Panc1 (cell line): Measurements from ENCODE around the gene FKBP9. TPM values are rescaled to one million over a fixed set of nuclear protein-coding genes. Genes with fewer than 3 reads are reported as not detected.
A peak's percentile ranks its signal among the peaks of the same experiment; 100 is the strongest.

Source experiments
- ATAC-seq: fragments of 200-7000 bp; cut with Tn5 transposase; 2 replicates; pipeline ENCODE4 v1.9.1; 2020; ENCODE audit warnings: mild to moderate bottlenecking, moderate library complexity
- BruUV-seq: library from RNA; stranded (reverse); fragments of 400-500 nt; replicated peaks from 2 replicates; lab custom pipeline; 2021; lab: Mats Ljungman, UMichigan
- CTCF ChIA-PET: fragments of 300-600 bp; sonication (Branson Sonifier 250); formaldehyde crosslinking; loops from one replicate; lab custom pipeline; 2022; ENCODE audit warnings: antibody characterized with exemption; lab: Charles Lee
- POLR2A ChIA-PET: fragments of 300-600 bp; sonication (Branson Sonifier 250); formaldehyde crosslinking; loops from one replicate; lab custom pipeline; 2022; ENCODE audit warnings: antibody characterized with exemption; lab: Charles Lee
- DNase-seq: peaks from one replicate; pipeline ENCODE4 v3.0.0-alpha.2; 2010; ENCODE audit warnings: low read depth, low spot score
- H3K27ac ChIP-seq: 2 replicates; pipeline ENCODE4 v1.5.1; 2011; ENCODE audit warnings: mild to moderate bottlenecking, low read length, inconsistent platforms
- H3K27me3 ChIP-seq: fragments of 200-500 bp; sonication (Bioruptor generic); 2 replicates; pipeline ENCODE4 v1.6.0; 2014; ENCODE audit warnings: low read length, inconsistent platforms; ENCODE audit not compliant: control insufficient read depth, insufficient read depth
- H3K36me3 ChIP-seq: fragments of 200-500 bp; sonication (Bioruptor generic); 2 replicates; pipeline ENCODE4 v1.5.1; 2014; ENCODE audit warnings: inconsistent platforms, mild to moderate bottlenecking, low read length, moderate library complexity; ENCODE audit not compliant: control insufficient read depth, insufficient read depth
- H3K4me1 ChIP-seq: 2 replicates; pipeline ENCODE4 v1.5.1; 2011; ENCODE audit warnings: inconsistent platforms, mild to moderate bottlenecking, low read length, moderate library complexity; ENCODE audit not compliant: control insufficient read depth, insufficient read depth
- H3K4me3 ChIP-seq, 2 experiments: 2 replicates each; pipeline ENCODE4 v1.5.1; 2011 to 2012; ENCODE audit warnings: low read depth in 2 of 2, low read length in 2 of 2, mild to moderate bottlenecking in 2 of 2, inconsistent platforms in 1 of 2, moderate library complexity in 1 of 2
- H3K9me3 ChIP-seq: fragments of 200-500 bp; sonication (Bioruptor generic); 2 replicates; pipeline ENCODE4 v1.5.1; 2014; ENCODE audit warnings: low read depth, mild to moderate bottlenecking, inconsistent platforms, low read length, moderate library complexity; ENCODE audit not compliant: control insufficient read depth, insufficient read depth
- POLR2AphosphoS5 ChIP-seq: IDR thresholded peaks from 2 replicates; pipeline ENCODE4 v1.6.1; 2012; ENCODE audit warnings: mild to moderate bottlenecking, low read depth, low read length, moderate library complexity
- REST ChIP-seq, 2 experiments: IDR thresholded peaks; 2 replicates each; pipeline ENCODE4 v1.6.1; 2011 to 2012; ENCODE audit warnings: low read depth in 2 of 2, control low read depth in 1 of 2, low read length in 1 of 2, mild to moderate bottlenecking in 1 of 2, moderate library complexity in 1 of 2; ENCODE audit not compliant: insufficient read depth in 1 of 2
- SIN3A ChIP-seq: IDR thresholded peaks from 2 replicates; pipeline ENCODE4 v1.6.1; 2012; ENCODE audit warnings: low read depth, mild to moderate bottlenecking, low read length, moderate library complexity, borderline replicate concordance; ENCODE audit not compliant: insufficient read depth
- TCF7L2 ChIP-seq: IDR thresholded peaks from 2 replicates; pipeline ENCODE4 v1.6.1; 2011; ENCODE audit warnings: mild to moderate bottlenecking, low read depth, low read length, inconsistent platforms
- in situ Hi-C: cut with HindIII; loops from 2 replicates; pipeline ENCODE4 v1.10.0; 2016; ENCODE audit warnings: low sequenced_read_pairs, low pct_unique_long_range_greater_than_20kb
- intact Hi-C: fragments of 100-400 bp; cut with micrococcal nuclease; formaldehyde crosslinking; loops from one replicate; pipeline ENCODE4 v1.10.0; 2022; ENCODE audit not compliant: unreplicated experiment
- total RNA-seq: library from RNA; stranded (reverse); gene quantifications from one replicate; pipeline ENCODE4 v1.2.1, GENCODE V29; 2021; ENCODE audit not compliant: unreplicated experiment
- TF ChIP-seq, protein P1 (sequence below): fragments of 450-650 bp; IDR thresholded peaks from 2 replicates; pipeline ENCODE4 v1.5.1; 2017; ENCODE audit warnings: mild to moderate bottlenecking

FKBP9 gene
- total RNA-seq, 1 experiment from 2014 or later = 183 TPM

- ChIA-PET POLR2A (interaction anchor here (0.6 kb wide), 2 partner anchors 14 to 15 kb away, joined by 3 read pairs; no protein-coding TSS in a partner anchor), CTCF (interaction anchor here (0.6 to 0.7 kb wide), 3 partner anchors 18 to 166 kb away, joined by 3 to 5 read pairs (median 3); no protein-coding TSS in a partner anchor)
- no peaks in the 10 kb centered on the region for H3K27me3 ChIP-seq
- intact Hi-C loops = loop anchor here (5.0 kb wide), 2 partner anchors 164 to 176 kb away; partner anchors contain the start of gene RP9
- no peak for TF ChIP-seq SIN3A
- peak; percentile 96 for TF ChIP-seq TCF7L2
- H3K4me3 ChIP-seq = peak overlapping the region; percentile 77 to 90
- peak; percentile 46 for DNase-seq
- H3K27ac ChIP-seq = peak overlapping the region; percentile 67
- H3K9me3 ChIP-seq = peaks cover 11% of the 10 kb centered on the region; the same call in 1 of the 2 replicates
- in situ Hi-C loops = no loop called here
- H3K4me1 ChIP-seq = peaks cover 5% of the 10 kb centered on the region
- H3K36me3 ChIP-seq = no peaks in the 10 kb centered on the region
- ATAC-seq = no peak
- BruUV-seq = no TSS peak
These were observed 13.8 kb upstream of the FKBP9 start for GRCh38 chr7:32943252-32944030.

- H3K27ac ChIP-seq = no peak overlapping the region
- CTCF ChIA-PET = no interaction called here
- intact Hi-C loops = no loop called here
- H3K9me3 ChIP-seq = peaks cover 14% of the 10 kb centered on the region; the same call in 1 of the 2 replicates
- BruUV-seq = no TSS peak
- H3K4me1 ChIP-seq = no peaks in the 10 kb centered on the region
- ATAC-seq = no peak
- POLR2A ChIA-PET = no interaction called here
- H3K27me3 ChIP-seq = no peaks in the 10 kb centered on the region
- H3K36me3 ChIP-seq = no peaks in the 10 kb centered on the region
- no peak overlapping the region for H3K4me3 ChIP-seq
- TF ChIP-seq REST (IDR thresholded peaks at IDR 0.05; ENCODE audit: insufficient read depth in 1 of 2, low read depth in 2 of 2, low read length in 1 of 2) = no peak
- TF ChIP-seq TCF7L2 = no peak
- no peak for TF ChIP-seq SIN3A
- TF ChIP-seq, protein P1, sequence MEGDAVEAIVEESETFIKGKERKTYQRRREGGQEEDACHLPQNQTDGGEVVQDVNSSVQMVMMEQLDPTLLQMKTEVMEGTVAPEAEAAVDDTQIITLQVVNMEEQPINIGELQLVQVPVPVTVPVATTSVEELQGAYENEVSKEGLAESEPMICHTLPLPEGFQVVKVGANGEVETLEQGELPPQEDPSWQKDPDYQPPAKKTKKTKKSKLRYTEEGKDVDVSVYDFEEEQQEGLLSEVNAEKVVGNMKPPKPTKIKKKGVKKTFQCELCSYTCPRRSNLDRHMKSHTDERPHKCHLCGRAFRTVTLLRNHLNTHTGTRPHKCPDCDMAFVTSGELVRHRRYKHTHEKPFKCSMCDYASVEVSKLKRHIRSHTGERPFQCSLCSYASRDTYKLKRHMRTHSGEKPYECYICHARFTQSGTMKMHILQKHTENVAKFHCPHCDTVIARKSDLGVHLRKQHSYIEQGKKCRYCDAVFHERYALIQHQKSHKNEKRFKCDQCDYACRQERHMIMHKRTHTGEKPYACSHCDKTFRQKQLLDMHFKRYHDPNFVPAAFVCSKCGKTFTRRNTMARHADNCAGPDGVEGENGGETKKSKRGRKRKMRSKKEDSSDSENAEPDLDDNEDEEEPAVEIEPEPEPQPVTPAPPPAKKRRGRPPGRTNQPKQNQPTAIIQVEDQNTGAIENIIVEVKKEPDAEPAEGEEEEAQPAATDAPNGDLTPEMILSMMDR = no peak
- TF ChIP-seq POLR2AphosphoS5 = no peak
- in situ Hi-C loops = no loop called here
- DNase-seq = no peak
These were observed 9.7 kb upstream of the FKBP9 start for GRCh38 chr7:32947420-32947983.
